Stimulated activated CD8-positive, alpha-beta memory T cell treated with anti-CD3 and anti-CD28 coated beads, Interleukin-12 subunit alpha, Interleukin-12 subunit beta, amount 100 ng/mL, for 24 hours (primary cell): ENCODE data around the gene LMX1B.

ENCODE experiments used
- DNase-seq: peaks from one replicate; pipeline ENCODE4 v3.0.0-alpha.2; 2020; ENCODE audit errors: extremely low read depth

Gene LMX1B

GRCh38 chr9:126658201-126658825, 44.6 kb downstream of the LMX1B start:
- no peak for DNase-seq

DNA sequence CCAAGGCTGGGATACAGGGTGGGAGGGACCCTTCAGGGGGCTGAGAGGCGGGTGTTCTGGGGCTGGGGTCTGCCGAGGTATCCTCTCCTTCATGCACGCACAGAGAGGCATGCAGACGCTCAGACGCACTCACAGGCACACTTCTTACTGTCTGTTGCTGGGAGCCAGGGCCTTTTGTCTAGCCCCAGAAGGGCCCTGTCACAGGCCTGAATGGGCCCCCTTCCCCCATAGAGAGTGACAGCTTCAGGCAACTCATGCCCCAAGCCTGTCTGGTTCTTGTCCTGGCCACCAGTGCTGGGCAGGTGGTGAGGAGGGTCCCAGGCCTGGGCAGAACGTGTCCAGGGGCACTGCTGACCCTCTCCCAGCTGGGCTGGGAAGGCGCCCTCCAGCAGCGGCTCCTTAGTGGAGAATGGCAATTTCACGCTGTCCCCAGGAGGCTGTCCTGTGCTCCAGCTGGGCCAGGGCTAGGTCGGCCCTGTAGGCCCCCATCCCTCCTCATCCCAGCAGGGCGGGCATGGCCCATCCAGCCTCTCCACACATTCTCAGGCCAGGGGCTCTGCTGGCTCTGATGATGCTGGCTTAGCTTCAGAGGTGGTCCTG, 45.3 kb downstream of the LMX1B start:
- no peak for DNase-seq

- DNase-seq, result no peak
These were observed 47.4 kb downstream of the LMX1B start for GRCh38 chr9:126661122-126661520.

DNA sequence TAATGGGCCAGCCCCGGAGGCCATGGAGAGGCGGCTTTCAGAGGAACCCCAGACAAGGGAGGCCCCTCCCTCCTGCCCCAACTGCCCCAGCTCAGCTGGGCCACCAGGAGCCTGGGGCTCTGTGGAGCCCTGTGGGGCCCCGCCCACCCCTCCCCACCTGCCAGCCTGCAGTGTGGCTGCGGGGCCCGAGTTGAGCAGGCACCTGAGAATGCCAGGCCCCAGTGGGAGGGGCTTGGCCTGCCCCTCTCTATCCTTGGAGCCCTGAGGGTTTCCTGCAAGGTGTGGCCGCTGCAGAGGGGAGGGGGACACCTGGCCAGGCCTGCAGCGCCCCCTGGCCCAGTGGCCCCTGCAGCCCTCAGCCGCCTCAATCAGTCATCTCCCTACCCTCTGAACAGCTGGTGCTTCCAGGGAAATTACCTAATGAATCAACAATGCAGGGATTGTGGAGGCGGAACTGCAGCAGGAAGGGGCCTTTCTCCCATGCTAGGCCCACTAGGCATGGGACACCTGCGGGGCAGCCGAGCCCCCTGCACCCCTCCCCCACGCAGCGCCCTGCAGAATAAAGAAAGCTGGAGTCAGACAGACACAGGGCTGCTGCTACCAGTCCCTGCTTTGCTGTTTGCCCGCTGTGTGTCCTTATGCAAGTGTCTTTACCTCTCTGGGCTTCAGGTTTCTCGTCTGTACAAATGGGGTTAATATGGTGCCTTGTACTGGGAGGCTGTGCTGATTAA, 48.0 kb downstream of the LMX1B start:
- DNase-seq, result no peak

GRCh38 chr9:126663661-126664072, 49.9 kb downstream of the LMX1B start:
- DNase-seq, result no peak

- no peak for DNase-seq
These were observed 51.3 kb downstream of the LMX1B start for GRCh38 chr9:126664900-126665643.

DNA sequence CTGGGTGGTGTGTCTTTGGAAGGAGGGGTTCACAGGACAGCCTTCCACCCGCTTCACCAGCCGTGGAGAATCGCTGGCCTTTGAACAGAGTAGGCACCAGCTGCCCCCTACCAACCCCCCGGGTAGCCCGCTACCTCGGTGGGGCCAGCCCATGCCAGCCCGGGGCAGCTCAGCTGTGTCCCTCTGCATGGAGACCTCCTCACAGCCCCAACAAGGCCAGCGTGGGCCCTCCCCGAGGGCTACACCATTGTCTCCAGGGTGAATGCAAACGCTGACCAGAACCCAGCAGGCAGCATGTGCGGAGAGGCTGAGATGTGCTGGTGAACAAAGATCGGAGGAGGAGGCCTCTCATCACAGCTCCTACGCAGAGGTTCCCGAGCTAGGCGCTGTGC, 51.9 kb downstream of the LMX1B start:
- DNase-seq, result no peak

DNA sequence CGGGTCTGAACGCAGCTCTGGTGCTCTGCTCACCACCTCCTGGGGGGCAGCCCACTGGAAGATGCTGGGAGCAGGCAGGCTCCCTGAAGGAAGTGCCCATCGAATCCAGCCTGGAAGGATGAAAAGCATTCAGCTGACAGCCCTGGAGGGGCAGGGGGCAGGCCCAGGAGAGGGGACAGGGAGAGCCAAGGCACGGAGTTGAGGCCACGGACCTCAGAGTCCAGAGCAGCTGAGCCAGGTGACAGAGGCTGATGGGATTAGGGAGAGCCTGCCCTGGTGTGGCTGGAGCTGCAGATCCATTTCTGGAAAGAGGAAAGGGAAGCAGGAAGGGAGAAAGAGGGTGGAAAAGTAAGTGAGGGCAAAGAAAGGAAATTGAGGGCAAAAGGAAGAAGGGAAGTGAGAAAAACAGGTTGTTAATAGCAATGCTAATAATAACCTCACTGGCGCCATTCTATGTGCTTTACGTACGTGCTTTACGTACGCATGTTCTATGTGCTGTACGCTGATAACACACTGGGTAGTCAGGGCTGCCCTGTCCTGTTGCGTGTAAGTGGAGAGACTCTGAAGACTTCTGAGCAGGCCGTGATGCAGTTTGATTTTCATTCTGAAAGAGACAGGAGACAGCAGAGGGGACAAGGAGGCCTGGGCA, 52.6 kb downstream of the LMX1B start:
- DNase-seq, result no peak

DNA sequence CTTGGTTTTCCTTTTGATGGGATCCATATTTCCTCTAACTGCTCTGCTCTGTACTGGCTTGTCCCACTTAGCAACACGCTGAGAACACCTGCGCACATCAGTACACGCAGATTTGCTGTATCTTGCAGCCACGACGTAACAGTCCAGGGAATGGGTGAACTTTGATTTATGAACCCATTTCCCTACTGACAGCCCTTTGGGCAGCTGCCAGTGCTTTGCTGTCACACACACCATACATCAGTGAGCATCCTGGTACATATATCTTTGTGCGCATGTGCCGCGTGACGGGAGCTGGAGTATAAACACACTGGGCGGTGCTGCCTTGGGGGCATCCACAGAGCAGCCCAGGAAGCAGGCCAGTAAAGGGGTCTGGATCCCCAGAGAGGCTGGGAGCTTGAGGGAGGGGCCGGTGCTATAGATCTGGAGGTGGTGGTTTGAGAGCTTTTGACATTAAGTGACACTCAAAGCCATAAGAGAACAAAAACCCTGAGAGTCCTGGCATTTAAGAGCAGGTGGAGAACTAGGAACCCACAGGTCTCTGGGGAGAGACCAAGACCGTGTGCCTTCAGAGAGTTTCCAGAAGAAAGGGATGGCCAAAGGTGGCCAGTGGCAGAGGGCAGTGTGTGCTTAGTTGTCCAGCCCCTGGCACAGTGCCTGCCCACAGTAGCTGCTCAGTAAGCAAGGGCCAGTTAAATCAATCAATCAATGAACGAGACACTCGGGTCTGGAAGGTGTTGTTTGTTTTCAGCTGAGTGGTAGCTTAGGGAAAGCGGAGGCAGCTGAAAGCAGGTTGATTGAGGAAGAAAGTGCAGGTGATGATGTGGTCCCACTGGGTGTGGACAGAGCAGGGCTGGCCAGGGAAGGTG, 53.7 kb downstream of the LMX1B start:
- DNase-seq, result no peak

- DNase-seq, result no peak
These were observed 54.3 kb downstream of the LMX1B start for GRCh38 chr9:126668058-126668457.

GRCh38 chr9:126669108-126669507, 55.4 kb downstream of the LMX1B start:
- DNase-seq, result no peak

DNA sequence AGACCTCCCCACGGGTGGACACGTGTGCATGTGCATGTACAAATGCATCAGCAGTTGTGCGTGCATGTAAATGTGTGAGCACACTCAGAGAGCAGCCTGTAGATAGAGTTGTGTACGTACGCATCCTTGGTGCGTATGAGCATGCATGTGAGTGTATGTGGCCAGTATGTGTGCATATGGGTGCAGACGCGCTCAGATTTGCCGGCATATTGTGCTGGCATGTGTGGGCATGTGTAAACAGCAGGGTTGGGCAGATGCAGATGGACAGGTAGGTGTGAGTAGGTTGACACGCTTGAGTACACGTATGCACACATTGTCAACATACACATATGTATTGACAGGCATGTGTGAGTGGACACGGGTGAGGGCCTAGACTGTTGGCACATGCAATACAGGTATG, 56.5 kb downstream of the LMX1B start:
- no peak for DNase-seq

GRCh38 chr9:126671381-126671831, 57.7 kb downstream of the LMX1B start:
- DNase-seq, result no peak

- no peak for DNase-seq
These were observed 58.3 kb downstream of the LMX1B start for GRCh38 chr9:126671983-126672382.

DNA sequence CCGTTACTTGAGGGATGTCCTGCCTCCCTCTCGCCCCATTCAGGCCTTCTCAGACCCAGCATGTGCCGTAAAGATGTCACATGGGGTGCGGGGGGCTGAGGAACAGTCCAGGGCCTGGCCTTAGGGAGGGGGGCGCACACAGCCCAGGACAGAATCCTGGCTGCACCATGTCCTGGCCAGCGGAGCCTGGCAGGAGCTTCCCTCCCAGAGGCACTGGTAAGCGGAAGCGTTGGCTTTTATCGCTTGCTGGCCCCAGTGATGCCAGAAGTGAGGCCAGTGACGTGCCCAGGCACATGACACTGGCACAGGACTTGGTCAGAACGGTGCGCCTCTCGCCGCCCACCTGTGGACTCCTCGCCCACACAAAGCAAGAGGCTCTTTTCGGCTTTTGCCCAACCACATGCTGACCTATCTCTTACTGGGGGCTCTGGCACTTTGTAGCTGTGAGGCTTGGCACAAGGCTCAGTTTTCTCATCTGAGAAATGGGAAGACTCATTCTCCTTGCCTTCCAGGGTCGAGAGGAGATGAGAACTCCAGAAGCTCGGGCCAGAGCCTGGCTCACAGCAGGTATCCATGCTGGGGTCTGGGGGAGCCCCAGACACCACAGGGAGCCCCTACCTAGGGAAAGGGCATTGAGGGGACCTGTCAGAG, 59.0 kb downstream of the LMX1B start:
- DNase-seq, result no peak

DNA sequence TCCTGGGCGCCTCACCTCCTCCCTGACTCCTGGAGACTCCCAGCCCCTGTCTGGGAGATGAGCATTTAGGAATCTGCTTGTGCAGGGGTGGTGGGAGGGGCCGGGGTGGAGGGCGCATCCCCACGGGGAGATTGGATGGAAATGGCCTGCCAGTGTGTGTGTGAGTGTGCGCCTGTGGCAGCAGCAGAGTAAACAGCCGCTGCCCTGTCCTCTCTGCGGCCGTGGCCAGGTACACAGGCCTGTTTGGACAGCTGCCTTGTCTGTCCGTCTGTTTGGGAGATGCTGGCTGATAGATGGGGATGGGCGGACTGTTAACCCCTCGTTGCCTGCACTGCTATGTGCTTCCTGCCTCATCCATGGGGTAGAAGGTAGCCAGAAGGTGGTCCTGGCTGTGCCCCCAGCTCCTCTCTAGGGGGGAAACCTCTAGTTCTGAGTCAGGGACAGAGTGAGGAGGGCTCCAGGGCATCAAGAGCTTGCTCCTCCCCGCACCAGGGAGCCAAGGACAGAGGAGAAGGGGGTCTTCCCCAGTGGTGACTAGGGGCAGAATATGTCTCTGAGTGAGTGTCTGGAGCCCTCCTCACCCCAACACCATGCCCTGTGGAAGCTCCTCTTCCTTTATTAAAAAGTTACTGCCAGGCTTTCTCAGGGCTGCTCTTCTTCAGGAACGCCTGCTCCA, 60.1 kb downstream of the LMX1B start:
- DNase-seq, result no peak

- DNase-seq, result no peak
These were observed 60.8 kb downstream of the LMX1B start for GRCh38 chr9:126674365-126675146.

DNA sequence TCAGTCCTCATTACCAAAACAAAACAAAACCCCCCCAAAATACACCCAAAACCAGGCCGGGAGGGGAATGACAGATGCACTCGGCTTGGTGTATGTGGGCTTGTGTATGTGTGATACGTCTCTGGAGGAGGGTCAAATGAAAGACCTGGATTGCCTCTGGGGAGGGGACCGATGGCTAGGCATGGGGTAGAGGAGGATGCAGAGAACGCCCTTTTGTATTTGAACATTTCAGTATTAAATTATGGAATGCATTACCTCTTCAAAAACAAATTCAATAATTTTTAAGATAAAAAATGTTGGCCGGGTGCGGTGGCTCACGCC, 61.4 kb downstream of the LMX1B start:
- DNase-seq, result no peak

GRCh38 chr9:126676102-126676684, 62.5 kb downstream of the LMX1B start:
- no peak for DNase-seq
